HepG2 (cell line): Measurements from ENCODE around the gene TSC22D2.

Experiments
- ASH2L ChIP-seq: fragments of 300-600, 200-600 bp; sonication (generic); IDR thresholded peaks from 2 replicates; pipeline ENCODE4 v1.7.0; 2017; ENCODE audit warnings: low read depth, mild to moderate bottlenecking, moderate library complexity, mixed read lengths, low read length; ENCODE audit not compliant: insufficient read length
- CTCF ChIP-seq: sonication (generic); formaldehyde crosslinking; IDR thresholded peaks from 2 replicates; pipeline ENCODE4 v1.5.0; 2020; ENCODE audit warnings: mild to moderate bottlenecking, missing genetic modification reagents, moderate library complexity
- SMAD1 ChIP-seq: sonication (generic); formaldehyde crosslinking; IDR thresholded peaks from 2 replicates; pipeline ENCODE4 v1.4.0; 2020; ENCODE audit warnings: missing genetic modification reagents, low read depth, mild to moderate bottlenecking, borderline replicate concordance
- ZNF20 ChIP-seq: sonication (generic); formaldehyde crosslinking; IDR thresholded peaks from 2 replicates; pipeline ENCODE4 v1.4.0; 2020; ENCODE audit warnings: mild to moderate bottlenecking, moderate library complexity, missing genetic modification reagents

GRCh38 chr3:150421256-150421655, 13.2 kb downstream of the TSC22D2 start:
- TF ChIP-seq CTCF (CRISPR knock-in tag) (no peak), SMAD1 (no peak), ZNF20 (CRISPR knock-in tag) (no peak), ASH2L (no peak)
